Stimulated activated CD4-positive, alpha-beta T cell treated with anti-CD3 and anti-CD28 coated beads, Interleukin-4, amount 100 ng/mL, for 48 hours (primary cell): ENCODE results near the gene DYNC2H1.
"Not testable (repeated sequence)": the region's sequence is repeated elsewhere in the genome, so short reads cannot be mapped to it uniquely, and the experiment has no call there.

Source experiments
- DNase-seq, 2 donors: peaks; one replicate each; pipeline ENCODE4 v3.0.0-alpha.2; 2020; ENCODE audit warnings: low read depth in 2 of 2

DYNC2H1 gene

DNA sequence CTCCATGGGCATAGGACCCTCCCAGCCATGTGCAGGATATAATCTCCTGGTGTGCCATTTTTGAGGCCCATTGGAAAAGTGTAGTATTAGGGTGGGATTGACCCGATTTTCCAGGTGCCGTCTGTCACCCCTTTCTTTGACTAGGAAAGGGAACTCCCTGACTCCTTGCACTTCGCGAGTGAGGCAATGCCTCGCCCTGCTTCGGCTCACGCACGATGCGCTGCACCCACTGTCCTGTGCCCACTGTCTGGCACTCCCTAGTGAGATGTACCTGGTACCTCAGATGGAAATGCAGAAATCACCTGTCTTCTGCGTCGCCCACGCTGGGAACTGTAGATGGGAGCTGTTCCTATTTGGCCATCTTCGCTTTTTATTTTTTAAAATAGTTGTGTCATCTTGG lies 32.8 kb downstream of the DYNC2H1 start:
- not testable (repeated sequence) for DNase-seq

DNA sequence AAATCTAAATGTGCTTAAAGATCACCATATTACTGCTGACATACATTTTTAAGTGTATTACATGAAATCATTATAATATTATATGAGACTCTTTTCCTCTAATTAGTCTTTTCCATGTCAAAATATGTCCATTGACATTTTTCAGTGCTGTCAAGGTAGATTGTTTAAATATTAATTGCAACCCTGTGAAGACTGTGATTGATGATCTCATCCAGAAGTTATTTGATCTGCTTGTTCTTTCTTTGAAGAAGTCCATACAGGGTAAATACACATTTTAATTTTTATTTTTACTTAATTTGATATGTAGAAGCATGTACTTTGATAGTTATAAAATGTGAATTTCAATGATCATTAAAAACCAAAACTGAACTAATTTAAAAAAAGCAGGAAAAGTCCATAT lies 38.4 kb downstream of the DYNC2H1 start:
- DNase-seq = no peak

DNA sequence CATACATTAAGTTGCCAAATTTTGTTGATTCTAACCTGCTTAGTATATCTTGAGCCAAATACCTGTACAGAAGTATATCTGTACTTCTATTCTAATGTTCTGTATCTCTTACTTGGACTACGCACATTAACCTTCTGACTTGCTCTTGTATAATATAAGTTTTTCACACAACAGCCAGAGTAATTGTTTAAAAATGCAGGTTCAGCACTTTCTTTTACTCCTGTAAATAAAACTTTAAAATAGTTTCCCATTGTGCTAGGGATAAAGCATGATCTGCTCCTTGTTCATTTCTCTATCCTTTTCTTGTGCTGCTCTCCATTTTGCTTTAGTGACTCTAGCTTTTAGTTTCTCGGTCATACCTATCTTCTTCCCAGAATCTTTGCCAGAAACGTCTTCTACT lies 48.3 kb downstream of the DYNC2H1 start:
- no peak for DNase-seq

DNA sequence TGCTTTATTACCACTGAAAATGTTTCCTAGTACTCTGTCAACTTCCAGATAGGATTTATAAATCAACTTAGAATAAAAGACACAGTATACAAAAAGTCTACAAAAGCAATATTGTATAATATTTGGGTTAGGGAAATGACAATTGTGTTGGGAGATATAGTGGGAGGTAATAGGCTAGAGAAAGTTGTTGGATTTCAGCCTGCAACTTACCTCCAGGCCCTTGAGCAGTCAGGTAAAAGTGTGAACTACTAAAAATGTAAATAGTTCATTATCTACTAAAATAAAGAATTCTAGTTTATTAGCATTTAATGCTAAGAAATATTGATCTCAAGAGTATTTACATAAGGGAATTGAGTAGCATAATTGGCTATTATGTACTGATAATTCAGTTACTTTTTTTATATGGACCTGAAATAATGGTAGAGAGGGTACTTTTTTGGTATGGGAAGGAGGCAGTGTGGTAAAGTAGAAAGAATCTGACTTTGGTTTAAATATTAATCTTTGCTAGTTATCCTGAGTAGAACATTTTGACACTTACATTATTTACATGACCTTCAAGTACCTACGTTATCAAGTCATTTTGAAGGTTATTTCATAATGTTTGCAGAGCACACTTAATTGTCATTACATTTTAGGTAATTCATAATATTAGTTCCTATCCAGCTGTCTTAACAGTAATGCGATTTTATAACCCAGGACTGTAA lies 55.0 kb downstream of the DYNC2H1 start:
- DNase-seq = no peak

DNA sequence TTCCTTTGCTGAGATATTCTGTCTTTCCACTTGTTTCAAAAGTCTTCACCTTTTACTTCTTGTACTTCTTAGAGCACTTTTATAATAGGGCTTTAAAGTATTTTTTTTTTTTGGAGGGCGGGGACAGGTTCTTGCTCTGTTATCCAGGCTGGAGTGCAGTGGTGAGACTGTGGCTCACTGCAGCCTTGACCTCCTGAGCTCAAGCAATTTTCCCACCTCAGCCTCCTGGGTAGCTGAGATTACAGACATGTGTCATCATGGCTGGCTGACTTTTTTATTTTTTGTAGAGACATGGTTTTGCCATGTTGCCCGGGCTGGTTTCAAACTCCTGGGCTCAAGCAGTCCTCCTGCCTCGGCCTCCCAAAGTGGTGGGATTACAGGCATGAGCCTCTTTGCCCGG lies 57.9 kb downstream of the DYNC2H1 start:
- no peak for DNase-seq

DNA sequence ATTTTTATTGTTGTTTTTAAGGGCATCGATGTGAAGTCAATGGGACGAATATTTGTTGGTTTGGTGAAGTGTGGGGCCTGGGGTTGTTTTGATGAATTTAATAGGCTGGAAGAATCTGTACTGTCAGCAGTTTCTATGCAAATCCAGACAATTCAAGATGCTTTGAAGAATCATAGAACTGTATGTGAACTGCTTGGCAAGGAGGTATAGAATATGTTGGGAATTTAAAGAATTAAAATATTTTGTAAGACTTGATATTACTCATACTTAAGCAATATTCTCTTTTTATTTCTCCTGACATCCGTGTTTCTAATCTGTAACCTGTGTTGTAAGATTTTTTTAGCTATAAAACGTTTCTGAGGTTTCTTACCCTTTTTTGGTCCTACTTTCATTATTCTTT lies 61.6 kb downstream of the DYNC2H1 start:
- DNase-seq = no peak

DNA sequence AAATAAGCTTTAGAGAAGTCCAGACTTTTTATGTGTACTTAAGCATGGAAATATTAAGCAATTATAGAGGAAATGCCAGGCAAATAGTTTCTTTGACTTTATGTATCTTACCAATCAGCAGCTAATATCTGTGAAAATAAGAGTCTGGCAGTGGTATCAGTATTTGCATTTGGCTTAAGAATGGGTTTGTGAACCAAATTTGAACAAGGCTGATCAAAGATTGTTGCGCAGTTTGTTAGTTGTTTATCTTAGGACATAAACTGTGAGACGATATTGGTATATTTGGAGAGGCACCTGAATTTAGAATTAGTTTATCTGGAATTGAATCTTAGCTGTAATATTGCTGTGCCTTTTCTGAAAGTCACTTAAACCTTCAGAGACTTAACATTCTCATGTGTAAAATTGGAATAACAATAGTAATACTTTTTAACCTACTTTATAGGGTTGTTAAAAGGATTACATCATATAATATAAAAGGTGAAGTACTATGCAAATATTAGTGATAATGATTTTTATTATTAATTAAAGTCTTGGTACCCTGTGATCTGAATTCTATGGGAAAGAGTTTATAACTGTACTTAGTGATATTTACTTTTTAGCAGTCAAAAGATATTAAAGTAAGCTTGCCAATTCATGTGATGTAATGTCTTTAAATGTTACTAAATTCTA lies 66.4 kb downstream of the DYNC2H1 start:
- no peak for DNase-seq

DNA sequence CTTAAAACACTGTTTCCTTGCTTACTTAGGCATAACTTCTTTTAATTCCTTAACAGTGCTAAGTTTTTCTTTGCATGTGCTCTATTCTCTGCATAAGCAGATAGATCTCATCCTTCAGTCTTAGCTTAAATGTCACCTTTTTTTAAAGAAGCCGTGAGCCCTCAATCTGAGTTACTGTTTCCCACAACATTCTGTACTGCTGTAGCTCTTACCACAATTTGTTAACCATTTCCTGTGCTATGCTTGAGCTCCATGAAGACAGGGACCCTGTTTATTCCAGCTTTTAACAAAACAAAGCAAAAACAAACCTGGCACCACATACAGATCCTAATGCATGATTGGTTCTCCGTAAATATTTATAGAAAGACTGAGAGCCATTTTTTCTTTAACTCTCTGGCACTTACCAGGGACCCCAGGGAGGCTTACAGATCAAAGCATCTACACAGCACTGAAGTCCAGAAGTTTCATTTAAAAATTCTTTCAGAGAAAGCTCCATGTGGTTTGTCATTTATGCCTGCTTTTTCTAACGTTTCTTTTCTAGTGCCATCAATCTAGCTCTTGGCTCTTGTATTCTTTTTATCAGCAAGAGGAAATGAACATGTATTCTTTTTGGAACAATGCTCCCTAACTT lies 74.9 kb downstream of the DYNC2H1 start:
- DNase-seq = no peak

DNA sequence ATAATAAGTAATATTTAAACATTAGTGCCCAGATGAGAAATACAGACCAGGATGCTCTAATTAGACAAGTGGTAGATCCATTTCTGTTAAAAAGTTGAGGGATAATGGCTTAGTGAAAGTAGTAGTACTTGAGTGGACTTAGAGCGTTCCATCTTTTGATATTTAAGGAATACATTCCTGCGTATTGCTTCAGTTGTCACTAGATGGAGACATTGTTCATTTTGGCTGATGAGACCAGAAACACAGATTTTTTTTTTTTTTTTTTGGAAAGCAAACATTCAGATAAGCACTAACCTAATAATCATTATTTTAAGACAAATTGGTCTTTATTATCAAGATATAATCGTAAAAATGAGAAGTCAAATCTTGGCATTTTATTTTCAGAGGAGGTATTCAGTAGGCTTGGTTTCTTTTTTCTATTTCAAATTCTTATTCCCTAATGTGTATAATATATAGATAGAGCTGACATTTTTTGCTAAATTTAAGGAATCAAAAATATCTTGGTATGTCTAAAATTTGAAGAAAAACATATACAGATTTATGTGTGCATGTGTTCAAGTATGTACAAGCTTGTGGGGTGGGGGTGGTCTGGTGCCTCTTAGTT lies 92.9 kb downstream of the DYNC2H1 start:
- DNase-seq = no peak

DNA sequence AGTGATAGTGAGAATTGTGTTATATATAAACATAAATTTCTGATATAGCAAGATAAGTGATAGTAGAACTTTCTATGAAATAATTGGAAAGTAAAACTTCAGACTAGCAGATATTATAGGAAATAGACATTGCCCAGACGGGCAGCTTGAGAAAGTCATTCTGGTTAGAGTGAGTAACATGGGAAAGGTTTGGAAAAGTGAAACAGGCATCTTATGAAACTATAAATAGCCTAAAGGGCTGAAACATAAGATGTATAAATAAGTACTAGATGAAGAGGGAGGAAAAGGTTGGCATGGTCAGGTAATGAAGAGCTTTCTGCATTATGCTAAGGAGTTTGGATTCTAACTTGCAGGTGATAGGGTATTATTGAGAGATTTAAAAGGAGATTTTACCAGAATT lies 101.3 kb downstream of the DYNC2H1 start:
- DNase-seq = no peak

DNA sequence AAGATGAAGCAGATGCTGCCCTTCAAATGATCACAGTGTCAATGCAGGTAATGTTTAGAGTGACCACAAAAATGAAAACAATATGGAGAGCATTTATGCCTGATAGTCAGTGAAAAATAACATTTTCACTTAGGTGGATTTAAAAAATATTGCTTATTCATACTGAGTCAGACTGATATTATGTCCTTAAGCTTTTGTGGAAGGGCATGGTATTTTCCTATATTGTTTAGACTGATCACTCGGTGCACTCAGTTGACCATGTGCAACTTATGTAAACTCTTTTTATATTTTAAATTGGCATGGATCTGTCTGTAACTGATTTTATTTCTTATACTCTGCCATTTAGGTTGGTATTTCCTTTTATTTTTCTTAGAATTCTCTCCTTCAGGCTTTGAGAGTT lies 106.6 kb downstream of the DYNC2H1 start:
- DNase-seq = no peak

DNA sequence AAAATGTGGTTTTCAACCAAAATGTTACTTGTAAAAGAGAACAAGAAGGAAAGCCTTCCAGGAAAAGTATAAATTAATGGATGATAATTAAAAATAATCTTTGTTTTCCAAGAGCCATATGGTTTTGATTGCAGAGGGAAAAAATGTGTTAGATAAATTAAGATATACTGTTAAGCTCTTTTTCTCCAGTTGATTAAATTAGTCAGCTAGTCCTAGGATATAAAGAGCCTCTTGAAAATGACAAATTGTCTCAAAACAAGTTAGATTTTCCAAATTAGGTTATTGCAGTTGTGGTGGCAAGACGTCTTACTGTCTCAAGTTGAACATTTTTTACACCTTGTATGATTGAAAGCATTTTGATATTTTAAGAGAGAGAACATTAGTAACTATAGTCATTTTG lies 110.9 kb downstream of the DYNC2H1 start:
- DNase-seq = no peak

DNA sequence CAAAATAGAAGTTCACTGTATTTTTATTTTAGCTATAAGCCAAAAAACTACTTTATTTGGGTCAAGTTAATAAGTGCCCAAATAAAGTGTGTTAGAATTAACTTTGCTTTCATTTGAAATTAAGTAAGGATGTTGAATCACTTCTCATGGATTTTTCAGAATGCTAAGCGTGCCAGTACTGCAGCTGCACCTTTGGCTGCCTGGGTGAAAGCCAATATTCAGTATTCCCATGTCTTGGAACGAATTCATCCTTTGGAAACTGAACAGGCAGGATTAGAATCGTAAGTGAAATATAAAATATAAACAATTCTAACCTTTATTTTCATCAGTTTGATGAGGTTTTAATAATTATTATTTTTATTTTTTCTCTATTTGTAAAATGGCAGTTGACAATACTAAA lies 113.6 kb downstream of the DYNC2H1 start:
- no peak for DNase-seq

DNA sequence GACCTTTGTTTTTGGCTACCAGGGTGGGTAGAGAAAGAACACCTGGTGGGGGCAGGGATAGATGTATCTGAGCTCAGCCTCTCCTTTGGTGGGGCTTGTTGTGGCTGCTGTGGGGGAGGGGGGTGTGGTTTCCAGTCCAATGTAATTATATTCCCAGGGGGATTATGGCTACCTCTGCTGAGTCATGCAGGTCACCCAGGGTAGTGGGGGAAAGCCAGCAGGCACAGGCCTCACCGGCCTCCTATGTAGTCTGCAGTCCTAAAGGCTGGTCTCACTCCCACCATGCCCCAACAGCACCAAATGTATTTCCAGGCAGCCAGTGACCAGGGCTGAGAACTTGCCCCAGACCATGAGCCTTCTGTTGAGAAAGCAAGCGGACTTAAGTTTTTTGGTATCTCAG lies 119.6 kb downstream of the DYNC2H1 start:
- DNase-seq = no peak

DNA sequence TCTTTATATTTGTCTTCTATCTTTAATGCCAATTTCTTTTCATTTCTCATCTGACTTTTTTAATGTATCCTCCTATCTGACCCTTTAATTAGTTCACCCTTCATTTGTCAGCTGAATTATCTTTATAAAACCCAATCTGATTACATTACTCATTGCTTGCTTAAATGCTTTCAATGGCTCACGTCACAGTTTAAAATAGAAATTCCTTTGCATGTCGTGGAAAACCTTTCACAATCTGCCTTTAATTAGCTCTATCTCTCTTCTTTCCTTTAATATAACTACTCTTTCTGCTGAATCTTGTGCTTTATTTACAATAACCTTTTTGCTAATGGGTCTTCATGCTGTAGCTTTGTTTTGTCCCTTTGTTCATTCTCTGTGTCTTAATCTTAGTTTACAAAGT lies 125.7 kb downstream of the DYNC2H1 start:
- no peak for DNase-seq

DNA sequence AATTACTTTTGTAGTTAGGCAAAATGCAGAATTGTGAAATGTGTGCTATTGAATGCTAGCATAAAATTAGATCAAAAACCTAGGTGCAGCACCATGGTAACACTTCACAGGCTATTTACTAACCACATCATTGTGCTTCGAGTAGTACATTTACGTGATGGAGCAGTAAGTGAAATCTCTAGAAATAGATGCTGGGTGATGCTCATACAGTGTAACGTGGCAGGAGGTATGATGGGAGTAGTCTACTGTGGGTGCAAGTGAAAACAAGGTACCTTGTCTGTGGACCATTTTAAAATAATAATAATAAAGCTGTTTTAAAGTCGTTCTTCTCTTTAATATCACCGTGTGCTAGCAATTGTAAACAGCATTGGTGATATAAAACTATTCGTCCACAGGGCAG lies 132.3 kb downstream of the DYNC2H1 start:
- no peak for DNase-seq

DNA sequence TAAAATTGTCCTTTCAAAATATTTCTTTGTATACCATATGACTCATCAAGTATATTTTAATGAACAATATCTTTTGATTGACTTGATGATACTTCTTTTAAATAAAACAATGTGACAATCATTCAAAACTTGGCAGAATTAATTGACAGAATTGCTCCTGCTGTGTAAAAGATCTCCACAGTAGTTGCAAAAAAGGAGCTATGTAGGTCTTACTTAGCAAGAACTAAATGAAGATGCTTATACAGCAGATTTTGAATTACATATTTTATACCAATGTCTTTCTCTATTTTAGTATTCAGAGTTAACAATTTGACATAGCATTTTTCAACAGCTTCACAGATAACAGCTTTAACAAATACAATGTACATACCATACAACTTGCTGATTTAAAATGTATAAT lies 144.9 kb downstream of the DYNC2H1 start:
- no peak for DNase-seq

DNA sequence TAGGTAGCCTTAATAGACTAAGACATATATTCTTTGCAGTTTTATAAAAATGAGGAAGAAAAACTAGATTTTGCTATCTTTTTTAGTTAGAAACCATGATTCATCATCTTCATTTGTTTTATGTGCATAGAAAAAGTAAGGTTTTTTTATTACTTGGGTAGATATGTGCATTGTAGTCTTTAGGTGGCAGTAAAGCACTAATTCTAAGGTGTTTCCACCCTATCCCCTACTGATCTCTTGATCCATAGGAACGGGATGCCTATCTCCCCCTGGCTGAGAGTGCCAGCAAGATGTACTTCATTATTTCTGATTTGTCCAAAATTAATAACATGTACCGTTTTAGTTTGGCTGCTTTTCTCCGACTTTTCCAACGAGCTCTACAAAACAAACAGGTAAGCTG lies 148.1 kb downstream of the DYNC2H1 start:
- DNase-seq = no peak

DNA sequence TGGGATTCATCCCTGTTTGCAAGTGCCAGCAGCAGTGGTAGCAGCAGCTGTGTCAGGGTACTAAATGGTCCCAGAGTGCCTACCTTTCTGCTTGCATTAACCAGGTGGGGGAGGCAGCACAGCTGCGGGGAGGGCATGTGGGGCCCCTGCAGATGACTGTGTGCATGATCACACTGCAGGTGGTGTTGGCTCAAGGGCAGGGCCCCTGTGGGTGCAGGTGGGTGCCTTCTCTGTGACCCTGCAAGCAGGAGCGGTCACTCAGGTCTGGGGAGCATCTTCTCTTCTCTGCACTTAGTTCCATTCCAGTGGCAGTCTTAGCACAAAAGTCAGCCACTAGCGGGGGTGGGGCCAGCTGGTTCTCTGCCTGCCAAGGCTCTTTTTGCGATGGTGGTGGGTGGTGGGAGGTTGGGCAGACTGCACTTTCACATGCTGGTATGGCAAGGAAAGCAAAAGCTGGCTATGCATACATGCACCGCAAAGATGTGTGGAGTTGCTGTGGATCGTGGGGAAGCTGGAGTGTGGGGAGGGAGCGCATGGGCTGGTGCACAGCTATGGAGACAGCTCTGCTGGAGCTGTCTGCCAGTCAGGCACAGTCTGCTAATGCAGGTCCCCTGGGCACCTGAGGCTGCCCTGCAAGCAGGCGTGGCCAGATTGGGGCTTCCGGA lies 157.1 kb downstream of the DYNC2H1 start:
- DNase-seq = no peak

DNA sequence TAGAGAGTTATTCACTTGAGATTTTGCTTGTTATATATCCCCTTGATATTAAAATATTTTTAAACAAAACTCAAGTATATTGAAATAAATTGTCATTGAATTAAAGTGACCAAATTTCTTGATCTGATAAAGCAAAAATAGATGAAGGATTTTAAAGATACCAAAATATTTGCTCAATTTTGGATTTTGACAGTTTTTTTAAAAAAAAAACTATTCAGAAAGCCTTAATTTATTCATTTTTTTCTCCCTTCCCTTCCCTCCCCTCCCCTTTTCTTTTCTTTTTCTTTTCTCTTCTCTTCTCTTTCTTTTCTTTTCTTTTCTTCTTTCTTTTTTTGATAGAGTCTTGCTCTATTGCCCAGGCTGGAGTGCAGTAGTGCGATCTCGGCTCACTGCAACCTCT lies 163.7 kb downstream of the DYNC2H1 start:
- DNase-seq = no peak

DNA sequence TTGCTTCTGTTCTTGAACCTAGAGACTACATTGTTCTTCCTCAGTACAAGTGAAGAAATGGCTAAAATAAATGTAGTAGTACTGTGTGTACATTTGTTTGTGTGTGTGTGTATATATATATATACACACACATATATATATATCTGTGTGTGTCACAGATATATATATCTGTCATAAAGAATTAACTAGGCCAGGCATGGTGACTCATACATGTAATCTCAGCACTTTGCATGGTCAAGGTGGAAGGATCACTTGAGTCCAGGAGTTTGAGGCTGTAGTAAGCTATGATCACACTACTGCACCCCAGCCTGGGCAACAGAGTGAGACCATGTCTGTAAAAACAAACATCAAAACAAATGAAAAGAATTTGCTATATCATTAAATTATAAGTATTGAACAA lies 164.8 kb downstream of the DYNC2H1 start:
- no peak for DNase-seq

DNA sequence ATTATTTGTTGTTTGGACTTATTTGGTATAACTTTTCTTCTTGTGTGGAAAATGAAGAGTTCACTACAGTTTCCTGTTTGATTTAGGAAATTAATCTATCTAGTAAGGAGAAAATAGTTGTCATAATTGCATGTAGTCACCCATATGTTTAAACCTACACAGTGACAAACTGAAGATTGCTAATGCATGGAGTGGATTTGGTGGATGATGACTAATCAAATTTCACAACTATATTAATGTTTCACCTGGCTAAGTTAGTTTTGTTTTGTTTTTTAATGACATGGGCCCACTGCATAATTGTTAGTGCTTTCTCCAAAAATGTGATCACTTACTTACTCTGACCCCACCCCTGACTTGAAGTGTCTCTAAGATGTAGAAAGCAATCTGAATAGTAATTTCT lies 170.6 kb downstream of the DYNC2H1 start:
- no peak for DNase-seq
